Measurements from ENCODE around the gene PRDM16.
A peak's percentile ranks its signal among the peaks of the same experiment; 100 is the strongest.

PRDM16 gene

GRCh38 chr1:3064296-3064850 lies 4.6 kb upstream of the PRDM16 start:
- H3K36me3 ChIP-seq (ENCODE audit: control insufficient read depth in 2 of 2, insufficient read depth in 2 of 2, low read length in 2 of 2), result no peaks in the 10 kb centered on the region

GRCh38 chr1:3064901-3065300 lies 4.1 kb upstream of the PRDM16 start:
- H3K4me1 ChIP-seq (ENCODE audit: control insufficient read depth, insufficient read depth, low read length), result peaks cover 31% of the 10 kb centered on the region
- H3K4me3 ChIP-seq (ENCODE audit: low read length in 2 of 2), result no peak overlapping the region
- H3K27ac ChIP-seq (ENCODE audit: low read length), result no peak overlapping the region
- peaks cover 62 to 65% of the 10 kb centered on the region in 2 donors for H3K27me3 ChIP-seq (ENCODE audit: control insufficient read depth in 1 of 2, insufficient read depth in 2 of 2, low read length in 2 of 2)
- H3K36me3 ChIP-seq (ENCODE audit: control insufficient read depth in 2 of 2, insufficient read depth in 2 of 2, low read length in 2 of 2), result no peaks in the 10 kb centered on the region
- no peaks in the 10 kb centered on the region for H3K9me3 ChIP-seq (ENCODE audit: control insufficient read depth in 2 of 2, low read length in 2 of 2)
- H3K9ac ChIP-seq (ENCODE audit: low read length in 2 of 2), result no peak overlapping the region

More at GRCh38 chr1:3064296-3064850, 4.6 kb upstream of the PRDM16 start:
- Histone ChIP-seq H3K27me3 (ENCODE audit: control insufficient read depth in 1 of 2, insufficient read depth in 2 of 2, low read length in 2 of 2) (peaks cover 62 to 65% of the 10 kb centered on the region in 2 donors), H3K27ac (ENCODE audit: low read length) (no peak overlapping the region), H3K4me3 (ENCODE audit: low read length in 2 of 2) (peak overlapping the region in 1 of 2 donors; percentile 52), H3K9me3 (ENCODE audit: control insufficient read depth in 2 of 2, low read length in 2 of 2) (no peaks in the 10 kb centered on the region), H3K4me1 (ENCODE audit: control insufficient read depth, insufficient read depth, low read length) (peaks cover 31% of the 10 kb centered on the region), H3K9ac (ENCODE audit: low read length in 2 of 2) (no peak overlapping the region)

GRCh38 chr1:3065396-3065795 lies 3.6 kb upstream of the PRDM16 start:
- Histone ChIP-seq H3K27me3 (ENCODE audit: control insufficient read depth in 1 of 2, insufficient read depth in 2 of 2, low read length in 2 of 2) (peaks cover 62 to 65% of the 10 kb centered on the region in 2 donors), H3K9ac (ENCODE audit: low read length in 2 of 2) (no peak overlapping the region), H3K36me3 (ENCODE audit: control insufficient read depth in 2 of 2, insufficient read depth in 2 of 2, low read length in 2 of 2) (no peaks in the 10 kb centered on the region), H3K4me1 (ENCODE audit: control insufficient read depth, insufficient read depth, low read length) (peaks cover 31% of the 10 kb centered on the region), H3K27ac (ENCODE audit: low read length) (no peak overlapping the region), H3K9me3 (ENCODE audit: control insufficient read depth in 2 of 2, low read length in 2 of 2) (no peaks in the 10 kb centered on the region), H3K4me3 (ENCODE audit: low read length in 2 of 2) (no peak overlapping the region)

DNA sequence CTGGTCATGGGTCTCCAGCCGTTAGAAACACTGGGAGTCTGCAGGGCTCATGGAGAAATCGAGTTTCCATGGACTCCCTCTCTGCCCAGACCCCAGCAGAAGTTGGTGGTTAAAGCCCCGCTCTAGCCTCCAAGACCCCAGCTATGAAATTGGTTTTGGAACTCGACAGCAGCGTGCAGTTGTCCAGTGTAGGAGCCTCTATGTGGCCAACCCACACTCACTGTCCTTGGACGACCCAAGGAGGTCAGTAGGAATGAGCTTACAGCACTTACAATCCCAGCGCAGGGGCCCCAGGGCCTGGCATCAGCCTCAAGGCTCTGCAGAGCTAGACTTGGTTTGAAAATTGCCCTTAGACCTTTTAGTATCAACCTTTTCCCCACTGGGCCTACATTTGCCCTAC lies 3.2 kb upstream of the PRDM16 start:
- Histone ChIP-seq H3K9me3 (ENCODE audit: control insufficient read depth in 2 of 2, low read length in 2 of 2) (no peaks in the 10 kb centered on the region), H3K27ac (ENCODE audit: low read length) (no peak overlapping the region), H3K36me3 (ENCODE audit: control insufficient read depth in 2 of 2, insufficient read depth in 2 of 2, low read length in 2 of 2) (no peaks in the 10 kb centered on the region), H3K4me1 (ENCODE audit: control insufficient read depth, insufficient read depth, low read length) (peaks cover 34% of the 10 kb centered on the region), H3K4me3 (ENCODE audit: low read length in 2 of 2) (no peak overlapping the region), H3K27me3 (ENCODE audit: control insufficient read depth in 1 of 2, insufficient read depth in 2 of 2, low read length in 2 of 2) (peaks cover 61 to 65% of the 10 kb centered on the region in 2 donors), H3K9ac (ENCODE audit: low read length in 2 of 2) (no peak overlapping the region)

GRCh38 chr1:3066250-3066711 lies 2.7 kb upstream of the PRDM16 start:
- H3K9ac ChIP-seq (ENCODE audit: low read length in 2 of 2), result no peak overlapping the region
- H3K27me3 ChIP-seq (ENCODE audit: control insufficient read depth in 1 of 2, insufficient read depth in 2 of 2, low read length in 2 of 2), result peaks cover 58 to 70% of the 10 kb centered on the region in 2 donors
- no peaks in the 10 kb centered on the region for H3K36me3 ChIP-seq (ENCODE audit: control insufficient read depth in 2 of 2, insufficient read depth in 2 of 2, low read length in 2 of 2)
- peaks cover 36% of the 10 kb centered on the region for H3K4me1 ChIP-seq (ENCODE audit: control insufficient read depth, insufficient read depth, low read length)
- H3K9me3 ChIP-seq (ENCODE audit: control insufficient read depth in 2 of 2, low read length in 2 of 2), result no peaks in the 10 kb centered on the region
- H3K27ac ChIP-seq (ENCODE audit: low read length), result no peak overlapping the region
- H3K4me3 ChIP-seq (ENCODE audit: low read length in 2 of 2), result peak overlapping the region in 1 of 2 donors; percentile 22

- peaks cover 59 to 74% of the 10 kb centered on the region in 2 donors for H3K27me3 ChIP-seq (ENCODE audit: control insufficient read depth in 1 of 2, insufficient read depth in 2 of 2, low read length in 2 of 2)
- no peak overlapping the region for H3K27ac ChIP-seq (ENCODE audit: low read length)
- no peak overlapping the region for H3K9ac ChIP-seq (ENCODE audit: low read length in 2 of 2)
- no peaks in the 10 kb centered on the region for H3K36me3 ChIP-seq (ENCODE audit: control insufficient read depth in 2 of 2, insufficient read depth in 2 of 2, low read length in 2 of 2)
- H3K9me3 ChIP-seq (ENCODE audit: control insufficient read depth in 2 of 2, low read length in 2 of 2), result no peaks in the 10 kb centered on the region
- peak overlapping the region in 1 of 2 donors; percentile 22 for H3K4me3 ChIP-seq (ENCODE audit: low read length in 2 of 2)
- H3K4me1 ChIP-seq (ENCODE audit: control insufficient read depth, insufficient read depth, low read length), result peaks cover 36% of the 10 kb centered on the region
Measured at GRCh38 chr1:3066826-3067225, 2.2 kb upstream of the PRDM16 start.

DNA sequence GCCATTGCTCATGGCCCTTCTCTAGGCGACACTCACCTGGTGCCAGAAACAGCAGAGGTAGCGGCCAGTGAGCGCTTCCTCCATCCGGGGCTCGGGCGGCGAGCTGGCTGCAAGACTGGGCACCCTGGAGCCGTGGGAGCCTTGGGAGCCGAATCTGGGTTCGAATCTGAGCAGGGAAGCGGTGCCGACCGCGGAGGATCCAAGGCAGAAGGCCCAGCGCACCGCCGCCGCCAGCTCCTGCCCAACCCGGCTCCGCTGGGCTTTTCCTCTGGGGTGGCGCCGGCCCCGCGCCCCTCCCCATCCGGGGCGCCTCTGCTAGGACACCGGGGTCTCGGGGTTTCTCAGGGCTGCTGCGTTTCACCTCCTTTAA lies 1.7 kb upstream of the PRDM16 start:
- Histone ChIP-seq H3K27ac (ENCODE audit: low read length) (no peak overlapping the region), H3K4me1 (ENCODE audit: control insufficient read depth, insufficient read depth, low read length) (peaks cover 36% of the 10 kb centered on the region), H3K9ac (ENCODE audit: low read length in 2 of 2) (no peak overlapping the region), H3K9me3 (ENCODE audit: control insufficient read depth in 2 of 2, low read length in 2 of 2) (no peaks in the 10 kb centered on the region), H3K4me3 (ENCODE audit: low read length in 2 of 2) (peak overlapping the region in 1 of 2 donors; percentile 54), H3K36me3 (ENCODE audit: control insufficient read depth in 2 of 2, insufficient read depth in 2 of 2, low read length in 2 of 2) (no peaks in the 10 kb centered on the region), H3K27me3 (ENCODE audit: control insufficient read depth in 1 of 2, insufficient read depth in 2 of 2, low read length in 2 of 2) (peaks cover 61 to 74% of the 10 kb centered on the region in 2 donors)

GRCh38 chr1:3067671-3068563 lies 1.1 kb upstream of the PRDM16 start:
- Histone ChIP-seq H3K27me3 (ENCODE audit: control insufficient read depth in 1 of 2, insufficient read depth in 2 of 2, low read length in 2 of 2) (peaks cover 64 to 75% of the 10 kb centered on the region in 2 donors), H3K9ac (ENCODE audit: low read length in 2 of 2) (no peak overlapping the region), H3K27ac (ENCODE audit: low read length) (no peak overlapping the region)

GRCh38 chr1:3069491-3070308 lies 697 bp downstream of the PRDM16 start:
- peaks cover 61 to 75% of the 10 kb centered on the region in 2 donors for H3K27me3 ChIP-seq (ENCODE audit: control insufficient read depth in 1 of 2, insufficient read depth in 2 of 2, low read length in 2 of 2)
- H3K4me1 ChIP-seq (ENCODE audit: control insufficient read depth, insufficient read depth, low read length), result peaks cover 32% of the 10 kb centered on the region
- H3K27ac ChIP-seq (ENCODE audit: low read length), result no peak overlapping the region
- H3K9me3 ChIP-seq (ENCODE audit: control insufficient read depth in 2 of 2, low read length in 2 of 2), result no peaks in the 10 kb centered on the region
- H3K4me3 ChIP-seq (ENCODE audit: low read length in 2 of 2), result peak overlapping the region; percentile 67 to 78
- no peaks in the 10 kb centered on the region for H3K36me3 ChIP-seq (ENCODE audit: control insufficient read depth in 2 of 2, insufficient read depth in 2 of 2, low read length in 2 of 2)
- H3K9ac ChIP-seq (ENCODE audit: low read length in 2 of 2), result peak overlapping the region; percentile 60 to 78

More at GRCh38 chr1:3067671-3068563, 1.1 kb upstream of the PRDM16 start:
- Histone ChIP-seq H3K4me1 (ENCODE audit: control insufficient read depth, insufficient read depth, low read length) (peaks cover 36% of the 10 kb centered on the region), H3K36me3 (ENCODE audit: control insufficient read depth in 2 of 2, insufficient read depth in 2 of 2, low read length in 2 of 2) (no peaks in the 10 kb centered on the region), H3K9me3 (ENCODE audit: control insufficient read depth in 2 of 2, low read length in 2 of 2) (no peaks in the 10 kb centered on the region), H3K4me3 (ENCODE audit: low read length in 2 of 2) (peak overlapping the region in 1 of 2 donors; percentile 73)

DNA sequence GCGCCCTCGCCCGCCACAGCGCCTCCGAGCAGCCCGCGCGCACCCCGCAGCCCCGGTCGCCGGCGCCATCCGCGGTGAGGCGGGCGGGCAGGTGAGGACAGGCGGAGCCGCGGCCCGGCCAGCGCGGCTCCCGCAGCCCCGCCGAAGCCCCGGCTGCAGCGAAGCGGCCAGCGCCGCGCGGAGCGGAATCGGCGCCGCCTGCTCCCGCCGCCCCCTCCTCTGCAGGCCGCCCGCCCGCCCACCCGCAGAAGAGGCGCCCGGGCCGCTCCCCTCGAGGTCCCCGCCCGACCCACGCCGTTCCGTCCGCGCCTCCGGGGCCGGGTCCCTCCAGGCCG lies 1.3 kb downstream of the PRDM16 start:
- Histone ChIP-seq H3K4me1 (ENCODE audit: control insufficient read depth, insufficient read depth, low read length) (peaks cover 29% of the 10 kb centered on the region), H3K9ac (ENCODE audit: low read length in 2 of 2) (no peak overlapping the region), H3K27ac (ENCODE audit: low read length) (no peak overlapping the region)

More for the DNA sequence above, 1.3 kb downstream of the PRDM16 start:
- H3K9me3 ChIP-seq (ENCODE audit: control insufficient read depth in 2 of 2, low read length in 2 of 2), result no peaks in the 10 kb centered on the region
- H3K4me3 ChIP-seq (ENCODE audit: low read length in 2 of 2), result peak overlapping the region in 1 of 2 donors; percentile 78
- H3K27me3 ChIP-seq (ENCODE audit: control insufficient read depth in 1 of 2, insufficient read depth in 2 of 2, low read length in 2 of 2), result peaks cover 57 to 74% of the 10 kb centered on the region in 2 donors
- H3K36me3 ChIP-seq (ENCODE audit: control insufficient read depth in 2 of 2, insufficient read depth in 2 of 2, low read length in 2 of 2), result no peaks in the 10 kb centered on the region
